Measurements from ENCODE around the gene SMPDL3B. TPM values are rescaled to one million over a fixed set of nuclear protein-coding genes. Genes with fewer than 3 reads are reported as not detected.

Gene SMPDL3B
- total and polyA plus RNA-seq, 8 donors = 10.5 to 15.7 (median 13.9) TPM

- H3K27ac ChIP-seq = peak overlapping the region; percentile 87 to 95
- H3K27me3 ChIP-seq = no peaks in the 10 kb centered on the region
- peaks cover 0 to 93% of the 10 kb centered on the region in 2 donors for H3K36me3 ChIP-seq
- no peaks in the 10 kb centered on the region for H3K9me3 ChIP-seq
- intact Hi-C loops (cut with DNase I) = no loop called here
- TF ChIP-seq CTCF (IDR thresholded peaks at IDR 0.05) = no peak
- ATAC-seq (no peak), DNase-seq (no peak)
- peak overlapping the region in 1 of 2 donors; percentile 22 for H3K4me3 ChIP-seq
- peaks cover 5 to 97% of the 10 kb centered on the region in 2 donors for H3K4me1 ChIP-seq
Observed at GRCh38 chr1:27886744-27887143, 48.1 kb upstream of the SMPDL3B start.

- TF ChIP-seq CTCF (IDR thresholded peaks at IDR 0.05) = no peak
- peak; percentile 12 for ATAC-seq
- no peaks in the 10 kb centered on the region for H3K27me3 ChIP-seq
- DNase-seq = no peak
- peaks cover 5 to 97% of the 10 kb centered on the region in 2 donors for H3K4me1 ChIP-seq
- H3K4me3 ChIP-seq = peak overlapping the region in 1 of 2 donors; percentile 22
- H3K27ac ChIP-seq = peak overlapping the region; percentile 87 to 95
- peaks cover 0 to 93% of the 10 kb centered on the region in 2 donors for H3K36me3 ChIP-seq
- intact Hi-C loops (cut with DNase I) = no loop called here
- no peaks in the 10 kb centered on the region for H3K9me3 ChIP-seq
Observed at GRCh38 chr1:27887215-27888021, 47.4 kb upstream of the SMPDL3B start.

GRCh38 chr1:27889506-27889905 lies 45.3 kb upstream of the SMPDL3B start:
- Histone ChIP-seq H3K9me3 (no peaks in the 10 kb centered on the region), H3K4me1 (peaks cover 5 to 81% of the 10 kb centered on the region in 2 donors), H3K27me3 (no peaks in the 10 kb centered on the region), H3K27ac (peak overlapping the region; percentile 20 to 88), H3K36me3 (peaks cover 0 to 93% of the 10 kb centered on the region in 2 donors), H3K4me3 (no peak overlapping the region)
- ATAC-seq (no peak), DNase-seq (no peak)
- intact Hi-C loops (cut with DNase I) = no loop called here
- no peak for TF ChIP-seq CTCF (IDR thresholded peaks at IDR 0.05)

- no peak for DNase-seq
- Histone ChIP-seq H3K27me3 (no peaks in the 10 kb centered on the region), H3K4me1 (peaks cover 5 to 65% of the 10 kb centered on the region in 2 donors), H3K36me3 (peaks cover 0 to 100% of the 10 kb centered on the region in 2 donors), H3K4me3 (no peak overlapping the region), H3K27ac (peak overlapping the region; percentile 77 to 88), H3K9me3 (no peaks in the 10 kb centered on the region)
- peak; percentile 58 for ATAC-seq
- peak in 1 of 2 donors; percentile 32 for TF ChIP-seq CTCF (IDR thresholded peaks at IDR 0.05)
- intact Hi-C loops (cut with DNase I) = no loop called here
Observed at GRCh38 chr1:27891196-27891889, 43.5 kb upstream of the SMPDL3B start.

- no peaks in the 10 kb centered on the region for H3K27me3 ChIP-seq
- H3K4me3 ChIP-seq = no peak overlapping the region
- intact Hi-C loops (cut with DNase I) = no loop called here
- ATAC-seq (no peak), DNase-seq (no peak)
- no peak overlapping the region for H3K27ac ChIP-seq
- H3K9me3 ChIP-seq = no peaks in the 10 kb centered on the region
- H3K4me1 ChIP-seq = peaks cover 0 to 34% of the 10 kb centered on the region in 2 donors
- H3K36me3 ChIP-seq = peaks cover 0 to 99% of the 10 kb centered on the region in 2 donors
- no peak for TF ChIP-seq CTCF (IDR thresholded peaks at IDR 0.05)
Observed at GRCh38 chr1:27894521-27894920, 40.3 kb upstream of the SMPDL3B start.

Measured in left lung (tissue), 10 donors.